AG09319 (cell line): ENCODE results near the gene PGAM1.
A peak's percentile ranks its signal among the peaks of the same experiment; 100 is the strongest.
"Not testable (repeated sequence)": the region's sequence is repeated elsewhere in the genome, so short reads cannot be mapped to it uniquely, and the experiment has no call there.

Experiments used
- DNase-seq: peaks from one replicate; pipeline ENCODE4 v3.0.0-alpha.2; 2010; ENCODE audit warnings: low read depth; ENCODE audit errors: extremely low read depth
- CTCF ChIP-seq: IDR thresholded peaks from 2 replicates; pipeline ENCODE4 v1.5.1; 2011; ENCODE audit warnings: low read depth, mild to moderate bottlenecking, inconsistent platforms, low read length, moderate library complexity

Gene PGAM1

DNA sequence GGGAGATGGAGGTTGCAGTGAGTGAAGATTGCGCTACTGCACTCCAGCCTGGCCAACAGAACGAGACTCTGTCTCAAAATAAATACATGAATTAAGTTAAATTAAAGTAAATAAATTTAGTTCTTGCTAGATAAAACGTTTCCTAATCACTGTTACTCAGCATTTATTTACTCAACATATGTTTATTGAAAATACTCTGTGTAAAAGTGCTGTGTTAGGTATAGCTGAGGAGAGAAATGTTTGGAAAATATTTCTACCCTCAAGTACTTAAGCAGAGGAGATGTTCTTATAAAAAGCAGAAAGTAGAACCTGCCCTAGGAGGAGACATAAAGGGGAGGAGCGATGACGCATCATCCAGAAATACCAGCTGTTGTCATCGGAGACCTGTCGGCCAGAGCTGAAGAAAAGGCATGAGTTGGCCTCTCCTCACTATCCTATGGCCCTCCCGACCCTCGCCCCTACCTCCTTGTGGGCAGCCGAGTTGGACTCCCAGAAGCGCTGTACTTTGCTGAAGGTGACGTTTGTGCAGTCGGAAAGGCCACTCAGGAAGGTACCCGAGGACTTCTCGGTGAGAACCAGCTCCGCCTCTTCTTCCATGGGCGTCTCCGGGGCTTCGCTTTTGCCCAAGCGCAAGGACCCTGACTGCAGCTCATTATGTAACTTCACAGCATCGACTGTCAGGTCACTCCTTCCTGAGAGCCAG lies 26.0 kb upstream of the PGAM1 start:
- no peak for DNase-seq
- TF ChIP-seq CTCF: no peak

DNA sequence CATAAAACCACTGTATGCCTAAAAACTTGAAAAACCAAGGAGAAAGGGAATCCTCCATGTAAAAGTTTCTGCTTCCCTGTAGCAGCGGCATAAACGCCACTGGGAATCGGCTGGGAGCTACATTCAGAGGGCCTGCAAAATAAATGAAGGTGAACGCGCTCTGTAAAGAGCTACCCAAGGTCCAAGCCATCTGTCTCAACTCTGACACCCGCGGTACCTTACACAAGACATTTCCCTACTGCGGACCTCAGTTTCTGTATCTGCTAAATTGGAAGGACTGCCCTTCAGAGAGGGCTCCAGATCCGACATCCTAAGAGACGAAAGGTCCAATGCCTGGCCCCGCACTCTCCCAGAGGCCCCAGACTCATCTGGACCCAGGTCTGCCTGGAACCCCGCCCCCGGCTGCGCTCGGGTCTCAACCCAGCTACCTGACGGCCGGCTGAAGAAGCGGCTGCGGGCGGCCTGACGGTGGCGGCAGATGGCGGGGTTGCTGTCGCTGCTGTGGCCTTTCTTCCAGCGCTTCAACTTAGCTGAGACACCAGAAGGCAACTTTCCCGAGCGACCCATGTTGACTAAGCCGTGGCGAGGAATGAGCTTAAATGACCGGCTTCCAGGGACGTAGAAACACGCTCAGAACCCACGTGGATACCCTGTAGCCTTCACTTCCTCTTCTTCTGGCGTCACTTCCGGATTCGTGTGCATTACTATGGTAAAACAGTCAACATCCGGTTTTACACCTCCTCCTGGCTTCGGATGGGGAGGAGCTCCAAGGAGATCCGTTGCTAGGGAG lies 25.1 kb upstream of the PGAM1 start, which contains the start of gene RRP12:
Gene RRP12 (minus strand): TSS at position 676 of the 790 bp plus-strand sequence. CDS start 109 bp downstream, at position 567.
- DNase-seq: peak; percentile 91
- TF ChIP-seq CTCF: peak; percentile 7

GRCh38 chr10:97401455-97401919 lies 24.5 kb upstream of the PGAM1 start:
- DNase-seq: no peak
- TF ChIP-seq CTCF: no peak

DNA sequence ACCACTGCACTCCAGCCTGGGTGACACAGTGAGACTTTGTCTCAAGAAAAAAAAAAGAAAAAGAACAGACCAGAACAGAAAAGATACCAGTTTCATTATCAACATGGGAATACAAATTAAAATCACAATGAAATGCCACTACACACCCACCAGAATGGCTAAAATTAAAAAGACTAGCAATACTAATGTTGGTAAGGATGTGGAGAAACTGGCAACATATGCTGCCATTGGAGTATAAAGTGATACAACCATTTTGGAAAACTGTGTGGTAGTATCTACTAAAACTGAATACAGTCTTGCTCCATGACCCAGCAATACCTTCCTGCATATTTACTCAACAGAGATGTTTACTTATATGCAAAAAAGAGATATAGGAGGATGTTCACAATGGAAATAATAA lies 21.9 kb upstream of the PGAM1 start:
- no peak for TF ChIP-seq CTCF
- no peak for DNase-seq

DNA sequence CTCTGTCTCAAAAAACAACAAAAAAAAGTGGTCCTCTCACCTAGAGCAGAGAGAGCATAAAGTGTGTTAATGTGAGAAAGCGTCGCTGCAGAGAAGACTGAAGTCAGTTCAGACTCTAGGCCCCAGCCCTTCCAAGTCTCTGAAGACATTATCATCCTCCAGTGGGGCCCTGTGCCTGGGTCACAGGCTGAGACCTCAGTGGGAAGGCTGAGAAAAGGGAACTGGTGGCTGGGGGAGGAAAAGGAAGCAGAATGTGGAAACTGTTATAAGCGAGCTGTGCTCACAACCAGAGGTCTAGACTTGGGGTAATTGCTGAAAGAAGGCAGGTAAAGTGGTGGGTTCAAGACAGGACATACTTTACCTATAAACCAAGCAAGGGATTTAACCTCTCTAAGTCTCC lies 19.9 kb upstream of the PGAM1 start:
- no peak for TF ChIP-seq CTCF
- no peak for DNase-seq

- DNase-seq: not testable (repeated sequence)
These were observed 19.5 kb upstream of the PGAM1 start for GRCh38 chr10:97406483-97406882.

DNA sequence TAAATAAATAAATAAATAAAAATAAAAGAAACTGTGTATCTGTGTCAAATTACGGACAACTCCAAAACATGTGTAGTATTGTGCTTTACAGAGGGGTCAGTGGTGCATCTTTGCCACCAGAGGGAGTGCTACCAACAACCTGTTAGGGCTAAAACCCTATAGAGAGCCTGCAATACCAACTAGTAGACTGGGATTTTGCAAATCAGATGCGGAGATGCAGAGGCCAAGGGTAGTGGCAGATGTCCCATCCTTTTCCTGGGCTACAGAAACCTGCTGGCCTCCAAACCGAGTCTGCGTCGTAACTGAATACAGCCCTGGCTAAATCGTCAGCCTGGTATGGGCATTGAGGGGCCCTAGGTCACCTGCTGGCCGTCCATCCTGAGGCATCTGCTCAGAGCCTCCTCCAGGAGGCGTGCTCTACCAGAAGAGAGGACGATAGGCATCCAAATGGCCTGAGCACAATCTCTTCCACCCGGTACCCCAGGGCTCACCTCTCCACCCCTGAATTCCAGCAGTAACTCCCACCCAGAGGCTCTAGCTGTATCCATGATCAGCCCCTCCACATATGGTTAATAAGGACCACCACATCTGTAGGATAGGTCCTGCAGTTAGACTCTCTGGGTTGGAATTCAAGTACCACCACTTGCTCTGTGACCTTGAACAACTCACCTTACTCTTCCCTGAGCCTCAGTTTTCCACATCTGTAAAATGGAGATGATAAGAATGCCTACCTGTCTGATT lies 18.6 kb upstream of the PGAM1 start:
- peak; percentile 65 for TF ChIP-seq CTCF
- no peak for DNase-seq
